ENCODE data around the gene ARHGAP1.

Gene ARHGAP1

GRCh38 chr11:46700241-46701077 lies at the start of gene ARHGAP1, which contains the start of gene ZNF408:
Gene ARHGAP1, minus strand, starts transcription at chr11:46700619. Its CDS starts 4,512 bp downstream, at chr11:46696107.
Gene ZNF408, plus strand, starts transcription at chr11:46701031. Its CDS starts 17 bp downstream, at chr11:46701048.
- peak; percentile 99 for DNase-seq

- DNase-seq = no peak
These were observed 46.7 kb upstream of the ARHGAP1 start for GRCh38 chr11:46747150-46747549.

- DNase-seq = no peak
These were observed 45.6 kb upstream of the ARHGAP1 start for GRCh38 chr11:46745995-46746394.

GRCh38 chr11:46745328-46745727 lies 44.9 kb upstream of the ARHGAP1 start:
- no peak for DNase-seq

- DNase-seq = no peak
These were observed 43.4 kb upstream of the ARHGAP1 start for GRCh38 chr11:46743693-46744339.

GRCh38 chr11:46743043-46743442 lies 42.6 kb upstream of the ARHGAP1 start:
- no peak for DNase-seq

GRCh38 chr11:46741600-46742484 lies 41.4 kb upstream of the ARHGAP1 start:
- DNase-seq = no peak

- DNase-seq = no peak
These were observed 38.5 kb upstream of the ARHGAP1 start for GRCh38 chr11:46738887-46739286.

- no peak for DNase-seq
These were observed 37.3 kb upstream of the ARHGAP1 start for GRCh38 chr11:46737699-46738098.

GRCh38 chr11:46736615-46737014 lies 36.2 kb upstream of the ARHGAP1 start:
- no peak for DNase-seq

GRCh38 chr11:46736146-46736545 lies 35.7 kb upstream of the ARHGAP1 start:
- DNase-seq = no peak

GRCh38 chr11:46733234-46733633 lies 32.8 kb upstream of the ARHGAP1 start:
- DNase-seq = no peak

GRCh38 chr11:46731545-46731944 lies 31.1 kb upstream of the ARHGAP1 start:
- DNase-seq = no peak

DNA sequence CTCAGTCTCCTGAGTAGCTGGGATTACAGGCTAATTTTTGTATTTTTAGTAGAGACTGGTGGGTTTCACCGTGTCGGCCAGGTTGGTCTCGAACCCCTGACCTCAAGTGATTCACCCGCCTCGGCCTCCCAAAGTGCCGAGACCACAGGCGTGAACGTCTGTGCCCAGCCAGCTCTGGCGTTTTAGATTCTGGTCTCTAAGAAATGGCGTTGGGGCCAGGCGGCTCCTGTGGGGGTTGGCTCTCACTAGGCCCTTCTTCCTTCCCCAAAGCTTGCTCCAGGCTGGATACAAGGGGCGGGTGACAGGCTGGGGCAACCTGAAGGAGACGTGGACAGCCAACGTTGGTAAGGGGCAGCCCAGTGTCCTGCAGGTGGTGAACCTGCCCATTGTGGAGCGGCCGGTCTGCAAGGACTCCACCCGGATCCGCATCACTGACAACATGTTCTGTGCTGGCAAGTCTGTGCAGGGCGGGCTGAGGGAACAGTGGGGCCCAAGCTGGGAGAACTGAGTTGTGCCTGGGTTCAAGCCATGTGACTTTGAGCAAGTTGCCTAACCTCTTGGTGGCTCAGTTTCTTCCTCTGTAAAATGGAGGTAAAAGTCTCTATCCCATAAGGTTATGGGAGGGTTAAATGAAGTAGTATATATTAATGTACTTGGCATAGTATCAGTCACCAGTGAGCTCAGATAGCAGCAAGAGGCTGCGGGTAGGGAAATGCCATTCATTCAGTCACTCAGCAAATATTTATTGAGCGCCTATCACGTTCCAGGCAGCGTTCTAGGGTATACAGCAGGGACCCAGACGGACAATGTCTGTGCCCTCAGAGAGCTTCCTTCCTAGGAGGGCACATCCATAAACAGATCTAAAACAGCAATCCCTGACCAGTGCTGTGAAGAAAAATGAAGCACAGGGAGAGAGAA lies 28.9 kb upstream of the ARHGAP1 start:
- no peak for DNase-seq

- DNase-seq = no peak
These were observed 28.2 kb upstream of the ARHGAP1 start for GRCh38 chr11:46728659-46729040.

DNA sequence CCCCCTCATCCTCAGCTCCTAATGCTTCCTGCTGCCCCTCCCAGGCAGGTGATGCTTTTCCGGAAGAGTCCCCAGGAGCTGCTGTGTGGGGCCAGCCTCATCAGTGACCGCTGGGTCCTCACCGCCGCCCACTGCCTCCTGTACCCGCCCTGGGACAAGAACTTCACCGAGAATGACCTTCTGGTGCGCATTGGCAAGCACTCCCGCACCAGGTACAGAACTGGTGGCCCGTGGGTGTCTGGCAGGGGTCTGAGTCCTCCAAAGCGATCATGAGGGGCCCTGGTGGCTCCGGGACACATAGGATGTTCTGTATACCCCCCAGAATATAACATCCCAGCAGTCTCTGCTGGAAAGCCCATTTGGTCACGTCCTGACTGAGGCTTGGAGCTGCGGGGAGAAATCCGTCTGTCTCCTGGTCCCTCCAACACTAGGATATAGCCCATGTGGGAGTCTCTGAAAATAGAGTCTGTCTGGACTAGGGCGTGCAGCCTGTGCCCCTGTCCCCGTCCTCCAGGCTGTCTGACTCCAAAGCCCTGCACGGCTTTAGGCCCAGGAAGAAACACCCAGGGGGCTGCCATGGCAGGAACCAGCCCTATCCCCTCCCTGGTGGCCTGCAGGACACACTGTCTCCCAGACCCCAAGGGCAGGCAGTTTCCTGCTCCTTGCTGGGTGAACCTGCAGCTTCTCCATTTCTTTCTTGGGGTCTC lies 27.7 kb upstream of the ARHGAP1 start:
- DNase-seq = no peak

GRCh38 chr11:46726206-46726862 lies 25.9 kb upstream of the ARHGAP1 start:
- DNase-seq = no peak

DNA sequence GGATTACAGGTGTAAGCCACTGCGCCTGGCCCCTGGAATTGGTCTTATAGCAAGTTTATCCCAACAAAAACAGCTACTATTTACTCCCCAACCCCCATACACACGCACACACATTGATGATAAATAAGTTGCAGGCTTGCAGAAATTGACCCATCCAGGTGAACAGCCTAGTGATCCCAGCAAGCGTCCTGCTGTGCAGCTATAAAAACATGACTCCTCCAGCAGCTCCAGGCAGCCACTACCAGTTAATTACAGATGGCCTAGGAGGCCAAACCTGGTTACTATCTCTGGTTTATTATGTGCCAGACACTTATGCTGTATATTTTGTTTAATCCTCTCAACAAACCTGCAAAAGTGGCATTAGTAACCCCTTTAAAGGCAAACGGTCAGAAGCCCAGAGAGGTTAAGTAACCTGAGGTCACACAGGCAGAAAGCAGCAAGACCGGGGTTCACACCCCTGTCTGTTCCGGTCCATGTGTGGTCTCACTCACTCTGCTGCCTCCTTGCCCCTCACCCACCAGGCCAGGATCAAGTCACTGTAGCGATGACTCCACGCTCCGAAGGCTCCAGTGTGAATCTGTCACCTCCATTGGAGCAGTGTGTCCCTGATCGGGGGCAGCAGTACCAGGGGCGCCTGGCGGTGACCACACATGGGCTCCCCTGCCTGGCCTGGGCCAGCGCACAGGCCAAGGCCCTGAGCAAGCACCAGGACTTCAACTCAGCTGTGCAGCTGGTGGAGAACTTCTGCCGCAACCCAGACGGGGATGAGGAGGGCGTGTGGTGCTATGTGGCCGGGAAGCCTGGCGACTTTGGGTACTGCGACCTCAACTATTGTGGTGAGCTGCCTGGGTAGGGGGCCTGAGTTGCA lies 25.2 kb upstream of the ARHGAP1 start:
- no peak for DNase-seq

GRCh38 chr11:46724088-46724487 lies 23.7 kb upstream of the ARHGAP1 start:
- no peak for DNase-seq

GRCh38 chr11:46723359-46723680 lies 22.9 kb upstream of the ARHGAP1 start:
- no peak for DNase-seq

Data from activated CD4-positive, alpha-beta T cell treated with anti-CD3 and anti-CD28 coated beads, Interleukin-10, Interleukin-2, amounts not matched to agents 100 ng/mL and 50 ng/mL, durations not matched to agents 16 hours and 8 hours (primary cell).